Loucy (cell line): ENCODE measurements around the gene SSBP4.

Experiments
- CTCF ChIP-seq: fragments of 200-600 bp; sonication (generic); conservative IDR thresholded peaks from 2 replicates; pipeline ENCODE4 v1.5.1; 2014; ENCODE audit warnings: mild to moderate bottlenecking, antibody characterized with exemption, low read length
- EZH2phosphoT487 ChIP-seq: fragments of 200-600 bp; IDR thresholded peaks from 2 replicates; pipeline ENCODE4 v1.6.1; 2018; ENCODE audit warnings: antibody characterized with exemption, mild to moderate bottlenecking, moderate library complexity, borderline replicate concordance

- no peak for TF ChIP-seq CTCF
- TF ChIP-seq EZH2phosphoT487: no peak
Measured at GRCh38 chr19:18423258-18424020, 4.2 kb downstream of the SSBP4 start.
